ENCODE measurements around the gene STRADA. TPM values are rescaled to one million over a fixed set of nuclear protein-coding genes. Genes with fewer than 3 reads are reported as not detected.

The STRADA gene
- total and polyA plus RNA-seq, 2 of the 8 experiments (the other 6 are each of a cell fraction or from before 2014, with no cell fraction given): 35.6 to 43.3 TPM

DNA sequence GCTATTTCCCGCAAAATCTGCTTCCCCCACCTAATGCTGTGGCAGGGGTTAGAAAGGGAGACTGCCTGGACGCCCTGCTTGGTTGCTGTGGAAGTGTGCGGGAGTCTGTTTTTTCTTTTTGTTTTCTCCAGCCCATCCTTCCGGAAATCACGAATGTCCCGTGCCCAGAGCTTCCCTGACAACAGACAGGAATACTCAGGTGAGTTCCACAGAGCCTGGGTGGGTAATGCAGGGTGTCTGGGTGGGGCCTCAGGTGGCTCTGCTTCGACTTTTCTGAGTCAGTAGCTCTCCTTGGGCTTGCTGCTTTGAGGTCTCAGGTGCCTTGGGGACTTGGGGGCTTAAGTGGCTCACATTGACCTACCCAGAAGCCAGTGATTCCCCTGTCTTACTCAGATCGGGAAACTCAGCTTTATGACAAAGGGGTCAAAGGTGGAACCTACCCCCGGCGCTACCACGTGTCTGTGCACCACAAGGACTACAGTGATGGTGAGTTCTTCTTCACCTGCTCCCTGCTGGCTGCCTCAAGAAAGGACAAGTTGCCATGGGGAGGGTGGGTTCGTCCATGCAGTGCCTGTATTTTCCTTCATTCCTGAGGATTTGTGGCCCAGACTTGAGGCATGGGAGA, 53.1 kb downstream of the STRADA start:
- Histone ChIP-seq H2BK5ac (ENCODE audit: low read depth, low read length) (no peak overlapping the region), H3K56ac (replicated peaks; ENCODE audit: insufficient read length, low read depth, low read length) (no peak overlapping the region), H2BK20ac (ENCODE audit: low read length) (no peak overlapping the region), H3K23ac (ENCODE audit: insufficient read length) (no peak overlapping the region), H2BK120ac (replicated peaks; ENCODE audit: low read depth, low read length) (no peak overlapping the region), H3K9me3 (ENCODE audit: insufficient read depth in 2 of 2, low read depth in 1 of 2, low read length in 1 of 2) (no peaks in the 10 kb centered on the region), H3K27ac (ENCODE audit: low read depth, low read length) (no peak overlapping the region), H3K79me2 (ENCODE audit: control insufficient read depth in 1 of 2, insufficient read depth in 2 of 2, low read length in 2 of 2) (no peaks in the 10 kb centered on the region), H3K4me1 (replicated peaks in 1 of 4; ENCODE audit: control insufficient read depth in 3 of 4, insufficient read depth in 4 of 4, low read length in 3 of 4) (no peaks in the 10 kb centered on the region), H4K8ac (ENCODE audit: extremely low read depth, insufficient read depth, low read length) (no peak overlapping the region), H4K91ac (replicated peaks; ENCODE audit: insufficient read length, low read length) (no peak overlapping the region), H2AFZ (ENCODE audit: low read length) (no peak overlapping the region), H3K27me3 (replicated peaks in 1 of 4; ENCODE audit: control insufficient read depth in 3 of 4, extremely low read depth in 1 of 4, insufficient read depth in 3 of 4, low read length in 3 of 4) (no peaks in the 10 kb centered on the region), H3K4me2 (ENCODE audit: insufficient read depth in 1 of 2, low read depth in 2 of 2, low read length in 2 of 2) (no peak overlapping the region), H2BK15ac (ENCODE audit: low read length) (no peak overlapping the region), H3K79me1 (ENCODE audit: low read depth, low read length) (no peaks in the 10 kb centered on the region), H3K4ac (replicated peaks; ENCODE audit: insufficient read length, low read depth, low read length) (no peak overlapping the region), H3K18ac (ENCODE audit: extremely low read depth, low read length) (no peak overlapping the region), H3K23me2 (ENCODE audit: low read depth, low read length) (no peaks in the 10 kb centered on the region), H3K36me3 (ENCODE audit: control insufficient read depth in 2 of 4, insufficient read depth in 4 of 4, low read length in 3 of 4) (peaks cover 4 to 13% (median 9%) of the 10 kb centered on the region in 4 experiments; a peak in 5 of 8 replicates), H3K4me3 (ENCODE audit: extremely low read depth in 1 of 4, insufficient read depth in 2 of 4, low read depth in 3 of 4, low read length in 4 of 4) (no peak overlapping the region), H3K9ac (replicated peaks in 1 of 4; ENCODE audit: extremely low read depth in 1 of 4, low read depth in 3 of 4, low read length in 3 of 4) (no peak overlapping the region; a peak in 1 of 7 replicates), H4K5ac (ENCODE audit: insufficient read length, low read depth, low read length) (no peak overlapping the region), H3K14ac (ENCODE audit: insufficient read length) (no peak overlapping the region), H2BK12ac (ENCODE audit: low read depth, low read length) (no peak overlapping the region), H2AK5ac (ENCODE audit: low read depth, low read length) (no peak overlapping the region), H4K20me1 (replicated peaks in 1 of 2; ENCODE audit: control insufficient read depth in 1 of 2, insufficient read depth in 2 of 2, low read length in 2 of 2) (no peaks in the 10 kb centered on the region)
- DNase-seq (ENCODE audit: low read depth in 1 of 2, low spot score in 2 of 2) (no peak), FAIRE-seq (no peak)
- ChIA-PET CTCF (ENCODE audit: partially characterized antibody) (interaction anchor here (1.3 to 3.1 kb wide), 6 partner anchors 9 to 263 kb away, joined by 3 to 26 read pairs (median 4); no protein-coding TSS in a partner anchor), POLR2A (ENCODE audit: partially characterized antibody) (interaction anchor here (1.2 kb wide), 1 partner anchor 131 kb away, joined by 3 read pairs; no protein-coding TSS in a partner anchor)
- 87% methylated on average over 12 of the region's 12 CpGs; no CpG with 5 or more reads in 1 of the 2 experiments for whole genome bisulfite sequencing, 2 experiments (ENCODE audit: extremely low coverage in 1 of 2, insufficient coverage in 1 of 2, insufficient read length in 1 of 2, insufficient replicate concordance in 2 of 2, low coverage in 1 of 2, low lambda C conversion rate in 2 of 2, missing lambda C conversion rate in 1 of 2)
- TF ChIP-seq CTBP2 (IDR thresholded peaks at IDR 0.05; ENCODE audit: borderline replicate concordance, insufficient read depth, insufficient read length, low read length) (no peak), POU5F1 (IDR thresholded peaks at IDR 0.05; ENCODE audit: low read depth, low read length) (no peak), EP300 (IDR thresholded peaks at IDR 0.05; ENCODE audit: borderline replicate concordance in 1 of 2, low read depth in 2 of 2, low read length in 2 of 2) (no peak), ZNF274 (IDR thresholded peaks at IDR 0.05; ENCODE audit: borderline replicate concordance, extremely low read depth, low read length) (no peak), RNF2 (IDR thresholded peaks at IDR 0.05; ENCODE audit: borderline replicate concordance, low read depth, low read length, missing control alignments, poor library complexity, severe bottlenecking) (no peak), ASH2L (IDR thresholded peaks at IDR 0.05; ENCODE audit: low read length) (no peak), SRF (IDR thresholded peaks at IDR 0.05; ENCODE audit: low read depth, low read length) (no peak), TAF7 (optimal IDR thresholded peaks at IDR 0.05; ENCODE audit: borderline replicate concordance, low read depth, low read length) (no peak), MAX (IDR thresholded peaks at IDR 0.05) (no peak), E2F6 (IDR thresholded peaks at IDR 0.05) (no peak), SP2 (IDR thresholded peaks at IDR 0.05; ENCODE audit: low read length) (no peak)

Data from H1 (cell line).